NCI-H1694 treated with DMSO at 0.1 percent for 48 hours (cell line): ENCODE data around the gene CDC45.

Experiments used
- DNase-seq: peaks from one replicate; lab custom pipeline; 2025; lab: John Stamatoyannopoulos, UW

CDC45 gene

GRCh38 chr22:19467912-19468311 is 11.8 kb upstream of the CDC45 start:
- no peak for DNase-seq

GRCh38 chr22:19469421-19469820 is 10.3 kb upstream of the CDC45 start:
- DNase-seq, result no peak

- DNase-seq, result no peak
Measured at GRCh38 chr22:19470010-19470409, 9.7 kb upstream of the CDC45 start.

- no peak for DNase-seq
Measured at GRCh38 chr22:19471572-19471971, 8.1 kb upstream of the CDC45 start.

GRCh38 chr22:19472233-19472632 is 7.5 kb upstream of the CDC45 start:
- DNase-seq, result no peak

- DNase-seq, result no peak
Measured at GRCh38 chr22:19473578-19473977, 6.1 kb upstream of the CDC45 start.

- DNase-seq, result no peak
Measured at GRCh38 chr22:19476023-19476422, 3.7 kb upstream of the CDC45 start.

- DNase-seq, result peak; percentile 25
Measured at GRCh38 chr22:19477321-19478044, 2.2 kb upstream of the CDC45 start.

GRCh38 chr22:19478045-19478900 is 1.4 kb upstream of the CDC45 start:
- DNase-seq, result no peak

GRCh38 chr22:19478901-19479354 is 792 bp upstream of the CDC45 start, which contains the start of gene UFD1:
UFD1 (minus strand) TSS chr22:19479193; CDS start chr22:19479085, 108 bp downstream.
- peak; percentile 82 for DNase-seq

GRCh38 chr22:19480173-19480568 is 451 bp downstream of the CDC45 start:
- no peak for DNase-seq

GRCh38 chr22:19480789-19481188 is 1.1 kb downstream of the CDC45 start:
- DNase-seq, result no peak

- no peak for DNase-seq
Measured at GRCh38 chr22:19482297-19482696, 2.6 kb downstream of the CDC45 start.

GRCh38 chr22:19483481-19484244 is 3.9 kb downstream of the CDC45 start:
- no peak for DNase-seq

GRCh38 chr22:19488285-19488684 is 8.6 kb downstream of the CDC45 start:
- no peak for DNase-seq

GRCh38 chr22:19488884-19489843 is 9.4 kb downstream of the CDC45 start:
- DNase-seq, result no peak

GRCh38 chr22:19490628-19491230 is 11.0 kb downstream of the CDC45 start:
- no peak for DNase-seq

GRCh38 chr22:19492504-19493174 is 12.9 kb downstream of the CDC45 start:
- no peak for DNase-seq

- no peak for DNase-seq
Measured at GRCh38 chr22:19494001-19494560, 14.4 kb downstream of the CDC45 start.

- DNase-seq, result no peak
Measured at GRCh38 chr22:19494676-19495173, 15.0 kb downstream of the CDC45 start.
